ENCODE data around the gene POP7.
"Not testable (repeated sequence)": the region's sequence is repeated elsewhere in the genome, so short reads cannot be mapped to it uniquely, and the experiment has no call there.

The POP7 gene

GRCh38 chr7:100705753-100706671 is at the start of gene POP7:
Gene POP7 (plus strand): TSS chr7:100706121. CDS start chr7:100706831, 710 bp downstream.
- H3K36me3 ChIP-seq (ENCODE audit: control insufficient read depth, insufficient read depth, low read length), result peaks cover 21% of the 10 kb centered on the region
- H3K27me3 ChIP-seq (ENCODE audit: control insufficient read depth, insufficient read depth, low read length), result no peaks in the 10 kb centered on the region
- peak within 1 kb of the TSS; percentile 78 for H3K4me3 ChIP-seq (ENCODE audit: low read depth, low read length)
- H3K4me1 ChIP-seq (ENCODE audit: control insufficient read depth, insufficient read depth, low read length), result peaks cover 5% of the 10 kb centered on the region; the same call in 1 of the 2 replicates
- peak within 1 kb of the TSS; percentile 76 for H3K9ac ChIP-seq (ENCODE audit: low read depth, low read length)
- peak within 1 kb of the TSS; percentile 93 for H3K27ac ChIP-seq (ENCODE audit: low read depth, low read length)
- H3K9me3 ChIP-seq (ENCODE audit: control insufficient read depth, insufficient read depth, low read length), result no peaks in the 10 kb centered on the region

GRCh38 chr7:100662194-100662776 is 43.6 kb upstream of the POP7 start:
- H3K4me1 ChIP-seq (ENCODE audit: control insufficient read depth, insufficient read depth, low read length); H3K27ac ChIP-seq (ENCODE audit: low read depth, low read length); H3K4me3 ChIP-seq (ENCODE audit: low read depth, low read length): not testable (repeated sequence)

GRCh38 chr7:100665168-100665726 is 40.7 kb upstream of the POP7 start:
- Histone ChIP-seq H3K9ac (ENCODE audit: low read depth, low read length) (no peak overlapping the region), H3K27me3 (ENCODE audit: control insufficient read depth, insufficient read depth, low read length) (no peaks in the 10 kb centered on the region), H3K4me3 (ENCODE audit: low read depth, low read length) (no peak overlapping the region), H3K9me3 (ENCODE audit: control insufficient read depth, insufficient read depth, low read length) (no peaks in the 10 kb centered on the region), H3K4me1 (ENCODE audit: control insufficient read depth, insufficient read depth, low read length) (no peaks in the 10 kb centered on the region), H3K36me3 (ENCODE audit: control insufficient read depth, insufficient read depth, low read length) (no peaks in the 10 kb centered on the region), H3K27ac (ENCODE audit: low read depth, low read length) (no peak overlapping the region)

More at GRCh38 chr7:100662194-100662776, 43.6 kb upstream of the POP7 start:
- H3K9ac ChIP-seq (ENCODE audit: low read depth, low read length); H3K9me3 ChIP-seq (ENCODE audit: control insufficient read depth, insufficient read depth, low read length); H3K36me3 ChIP-seq (ENCODE audit: control insufficient read depth, insufficient read depth, low read length); H3K27me3 ChIP-seq (ENCODE audit: control insufficient read depth, insufficient read depth, low read length): not testable (repeated sequence)

- Histone ChIP-seq H3K4me1 (ENCODE audit: control insufficient read depth, insufficient read depth, low read length) (no peaks in the 10 kb centered on the region), H3K4me3 (ENCODE audit: low read depth, low read length) (no peak overlapping the region), H3K27me3 (ENCODE audit: control insufficient read depth, insufficient read depth, low read length) (peaks cover under 1% of the 10 kb centered on the region; the same call in 1 of the 2 replicates), H3K9me3 (ENCODE audit: control insufficient read depth, insufficient read depth, low read length) (no peaks in the 10 kb centered on the region), H3K27ac (ENCODE audit: low read depth, low read length) (no peak overlapping the region), H3K36me3 (ENCODE audit: control insufficient read depth, insufficient read depth, low read length) (no peaks in the 10 kb centered on the region), H3K9ac (ENCODE audit: low read depth, low read length) (no peak overlapping the region)
These were observed 38.4 kb upstream of the POP7 start for GRCh38 chr7:100667331-100668068.

GRCh38 chr7:100668069-100668449 is 37.9 kb upstream of the POP7 start:
- Histone ChIP-seq H3K9me3 (ENCODE audit: control insufficient read depth, insufficient read depth, low read length) (no peaks in the 10 kb centered on the region), H3K4me1 (ENCODE audit: control insufficient read depth, insufficient read depth, low read length) (no peaks in the 10 kb centered on the region), H3K27me3 (ENCODE audit: control insufficient read depth, insufficient read depth, low read length) (peaks cover 2% of the 10 kb centered on the region; the same call in 1 of the 2 replicates), H3K36me3 (ENCODE audit: control insufficient read depth, insufficient read depth, low read length) (no peaks in the 10 kb centered on the region), H3K4me3 (ENCODE audit: low read depth, low read length) (no peak overlapping the region), H3K9ac (ENCODE audit: low read depth, low read length) (no peak overlapping the region), H3K27ac (ENCODE audit: low read depth, low read length) (no peak overlapping the region)

GRCh38 chr7:100669106-100669505 is 36.8 kb upstream of the POP7 start:
- H3K4me1 ChIP-seq (ENCODE audit: control insufficient read depth, insufficient read depth, low read length); H3K27ac ChIP-seq (ENCODE audit: low read depth, low read length); H3K36me3 ChIP-seq (ENCODE audit: control insufficient read depth, insufficient read depth, low read length); H3K27me3 ChIP-seq (ENCODE audit: control insufficient read depth, insufficient read depth, low read length); H3K9ac ChIP-seq (ENCODE audit: low read depth, low read length); H3K9me3 ChIP-seq (ENCODE audit: control insufficient read depth, insufficient read depth, low read length); H3K4me3 ChIP-seq (ENCODE audit: low read depth, low read length): not testable (repeated sequence)

- Histone ChIP-seq H3K36me3 (ENCODE audit: control insufficient read depth, insufficient read depth, low read length) (no peaks in the 10 kb centered on the region), H3K4me1 (ENCODE audit: control insufficient read depth, insufficient read depth, low read length) (no peaks in the 10 kb centered on the region), H3K27me3 (ENCODE audit: control insufficient read depth, insufficient read depth, low read length) (peaks cover 2% of the 10 kb centered on the region; the same call in 1 of the 2 replicates), H3K9ac (ENCODE audit: low read depth, low read length) (no peak overlapping the region), H3K4me3 (ENCODE audit: low read depth, low read length) (no peak overlapping the region), H3K9me3 (ENCODE audit: control insufficient read depth, insufficient read depth, low read length) (no peaks in the 10 kb centered on the region), H3K27ac (ENCODE audit: low read depth, low read length) (no peak overlapping the region)
These were observed 35.8 kb upstream of the POP7 start for GRCh38 chr7:100670074-100670473.

- H3K27ac ChIP-seq (ENCODE audit: low read depth, low read length), result no peak overlapping the region
These were observed 34.3 kb upstream of the POP7 start for GRCh38 chr7:100671353-100672327.

GRCh38 chr7:100673302-100673941 is 32.5 kb upstream of the POP7 start, which contains the start of gene GNB2:
Gene GNB2 (plus strand): TSS chr7:100673740. CDS start chr7:100676266, 2,526 bp downstream.
- Histone ChIP-seq H3K4me3 (ENCODE audit: low read depth, low read length) (peak within 1 kb of the TSS; percentile 85), H3K9ac (ENCODE audit: low read depth, low read length) (peak within 1 kb of the TSS; percentile 100), H3K27ac (ENCODE audit: low read depth, low read length) (peak within 1 kb of the TSS; percentile 99), H3K27me3 (ENCODE audit: control insufficient read depth, insufficient read depth, low read length) (peaks cover 2% of the 10 kb centered on the region; the same call in 1 of the 2 replicates), H3K9me3 (ENCODE audit: control insufficient read depth, insufficient read depth, low read length) (no peaks in the 10 kb centered on the region), H3K36me3 (ENCODE audit: control insufficient read depth, insufficient read depth, low read length) (peaks cover 19% of the 10 kb centered on the region), H3K4me1 (ENCODE audit: control insufficient read depth, insufficient read depth, low read length) (no peaks in the 10 kb centered on the region)

More at GRCh38 chr7:100671353-100672327, 34.3 kb upstream of the POP7 start:
- no peaks in the 10 kb centered on the region for H3K9me3 ChIP-seq (ENCODE audit: control insufficient read depth, insufficient read depth, low read length)
- H3K4me3 ChIP-seq (ENCODE audit: low read depth, low read length), result no peak overlapping the region
- no peak overlapping the region for H3K9ac ChIP-seq (ENCODE audit: low read depth, low read length)
- H3K36me3 ChIP-seq (ENCODE audit: control insufficient read depth, insufficient read depth, low read length), result 0 out of 2 replicates have a peak, but pooled peaks cover under 1% of the 10 kb centered on the region
- H3K4me1 ChIP-seq (ENCODE audit: control insufficient read depth, insufficient read depth, low read length), result no peaks in the 10 kb centered on the region
- H3K27me3 ChIP-seq (ENCODE audit: control insufficient read depth, insufficient read depth, low read length), result peaks cover 2% of the 10 kb centered on the region; the same call in 1 of the 2 replicates
